ENCODE measurements around the gene ANTXR2.

DNA sequence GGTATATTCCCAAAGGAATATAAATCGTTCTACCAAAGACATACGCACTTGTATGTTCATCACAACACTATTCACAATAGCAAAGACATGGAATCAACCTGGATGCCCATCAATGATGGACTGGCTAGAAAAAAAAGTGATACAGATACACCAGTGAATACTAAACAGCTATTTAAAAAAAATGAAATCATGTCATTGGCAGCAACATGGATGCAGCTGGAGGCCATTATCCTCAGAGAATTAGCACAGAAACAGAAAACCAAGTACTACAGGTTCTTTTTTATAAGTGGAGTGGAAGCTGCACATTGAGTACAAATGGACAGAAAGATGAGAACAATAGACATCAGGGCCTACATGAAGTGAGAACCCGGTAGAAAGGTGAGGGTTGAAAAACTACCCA lies 81.4 kb downstream of the ANTXR2 start:
- TF ChIP-seq, protein P1, sequence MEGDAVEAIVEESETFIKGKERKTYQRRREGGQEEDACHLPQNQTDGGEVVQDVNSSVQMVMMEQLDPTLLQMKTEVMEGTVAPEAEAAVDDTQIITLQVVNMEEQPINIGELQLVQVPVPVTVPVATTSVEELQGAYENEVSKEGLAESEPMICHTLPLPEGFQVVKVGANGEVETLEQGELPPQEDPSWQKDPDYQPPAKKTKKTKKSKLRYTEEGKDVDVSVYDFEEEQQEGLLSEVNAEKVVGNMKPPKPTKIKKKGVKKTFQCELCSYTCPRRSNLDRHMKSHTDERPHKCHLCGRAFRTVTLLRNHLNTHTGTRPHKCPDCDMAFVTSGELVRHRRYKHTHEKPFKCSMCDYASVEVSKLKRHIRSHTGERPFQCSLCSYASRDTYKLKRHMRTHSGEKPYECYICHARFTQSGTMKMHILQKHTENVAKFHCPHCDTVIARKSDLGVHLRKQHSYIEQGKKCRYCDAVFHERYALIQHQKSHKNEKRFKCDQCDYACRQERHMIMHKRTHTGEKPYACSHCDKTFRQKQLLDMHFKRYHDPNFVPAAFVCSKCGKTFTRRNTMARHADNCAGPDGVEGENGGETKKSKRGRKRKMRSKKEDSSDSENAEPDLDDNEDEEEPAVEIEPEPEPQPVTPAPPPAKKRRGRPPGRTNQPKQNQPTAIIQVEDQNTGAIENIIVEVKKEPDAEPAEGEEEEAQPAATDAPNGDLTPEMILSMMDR (IDR thresholded peaks at IDR 0.05): no peak
- TF ChIP-seq EZH2phosphoT487 (IDR thresholded peaks at IDR 0.05): no peak

All from neural progenitor cell (in vitro differentiated cells).